ENCODE measurements around the gene BRINP2.

Gene BRINP2

DNA sequence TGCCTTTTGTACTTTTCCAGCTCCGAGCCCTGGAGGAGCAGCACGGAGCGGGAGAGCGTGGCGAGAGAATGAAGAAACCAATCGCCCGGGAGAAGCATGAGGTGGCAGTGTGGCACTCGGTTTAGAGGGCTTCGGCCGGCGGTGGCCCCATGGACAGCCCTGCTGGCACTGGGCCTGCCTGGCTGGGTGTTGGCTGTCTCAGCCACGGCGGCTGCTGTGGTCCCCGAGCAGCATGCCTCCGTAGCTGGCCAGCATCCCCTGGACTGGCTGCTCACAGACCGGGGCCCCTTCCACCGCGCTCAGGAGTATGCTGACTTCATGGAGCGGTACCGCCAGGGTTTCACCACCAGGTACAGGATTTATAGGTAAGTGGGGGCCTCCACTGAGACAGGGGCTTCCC, 59.0 kb downstream of the BRINP2 start:
- no peaks in the 10 kb centered on the region for H3K36me3 ChIP-seq (ENCODE audit: control insufficient read depth in 1 of 2, insufficient read depth in 2 of 2, low read depth in 1 of 2, low read length in 2 of 2)
- no peak overlapping the region for H4K8ac ChIP-seq (ENCODE audit: low read length)
- peak overlapping the region in 1 of 2 experiments; percentile 53 for H3K14ac ChIP-seq (ENCODE audit: low read length in 2 of 2)
- no peak for DNase-seq
- H3K9me3 ChIP-seq (ENCODE audit: control insufficient read depth, low read length): no peaks in the 10 kb centered on the region
- H2BK5ac ChIP-seq (ENCODE audit: low read depth, low read length, poor library complexity, severe bottlenecking): no peak overlapping the region
- H2AK5ac ChIP-seq (ENCODE audit: low read length, severe bottlenecking): no peak overlapping the region
- peak overlapping the region; percentile 52 for H4K91ac ChIP-seq (ENCODE audit: low read length)
- peaks cover 0 to 16% of the 10 kb centered on the region in 2 experiments for H3K27me3 ChIP-seq (ENCODE audit: control insufficient read depth in 1 of 2, insufficient read depth in 1 of 2, low read length in 2 of 2)
- no peaks in the 10 kb centered on the region for H3K79me1 ChIP-seq (replicated peaks; ENCODE audit: low read length, poor library complexity, severe bottlenecking)
- H2AFZ ChIP-seq (ENCODE audit: low read depth, low read length): no peak overlapping the region
- WGBS: 95% methylated on average over 20 of the region's 20 CpGs
- H3K23ac ChIP-seq (ENCODE audit: low read length in 2 of 2): no peak overlapping the region
- no peak overlapping the region for H3K27ac ChIP-seq (ENCODE audit: low read length, poor library complexity, severe bottlenecking)
- no peak overlapping the region for H3K4me3 ChIP-seq (ENCODE audit: insufficient read depth in 1 of 2, low read depth in 1 of 2, low read length in 2 of 2)
- H3K4me2 ChIP-seq (ENCODE audit: low read length, poor library complexity, severe bottlenecking): no peak overlapping the region
- H3K4ac ChIP-seq (ENCODE audit: low read depth in 1 of 2, low read length in 2 of 2): no peak overlapping the region
- H2BK12ac ChIP-seq (ENCODE audit: low read length in 2 of 2): peak overlapping the region in 1 of 2 experiments; percentile 24
- peaks cover 8% of the 10 kb centered on the region for H3K4me1 ChIP-seq (ENCODE audit: control insufficient read depth, insufficient read depth, low read depth, low read length)
- no peak overlapping the region for H3K9ac ChIP-seq (ENCODE audit: low read length)
- H3K18ac ChIP-seq (ENCODE audit: low read depth in 1 of 2, low read length in 2 of 2): peak overlapping the region in 1 of 2 experiments; percentile 41
- peak overlapping the region; percentile 15 for H2BK15ac ChIP-seq (ENCODE audit: low read depth, poor library complexity, severe bottlenecking)
- no peak overlapping the region for H2BK120ac ChIP-seq (ENCODE audit: low read depth, low read length)

DNA sequence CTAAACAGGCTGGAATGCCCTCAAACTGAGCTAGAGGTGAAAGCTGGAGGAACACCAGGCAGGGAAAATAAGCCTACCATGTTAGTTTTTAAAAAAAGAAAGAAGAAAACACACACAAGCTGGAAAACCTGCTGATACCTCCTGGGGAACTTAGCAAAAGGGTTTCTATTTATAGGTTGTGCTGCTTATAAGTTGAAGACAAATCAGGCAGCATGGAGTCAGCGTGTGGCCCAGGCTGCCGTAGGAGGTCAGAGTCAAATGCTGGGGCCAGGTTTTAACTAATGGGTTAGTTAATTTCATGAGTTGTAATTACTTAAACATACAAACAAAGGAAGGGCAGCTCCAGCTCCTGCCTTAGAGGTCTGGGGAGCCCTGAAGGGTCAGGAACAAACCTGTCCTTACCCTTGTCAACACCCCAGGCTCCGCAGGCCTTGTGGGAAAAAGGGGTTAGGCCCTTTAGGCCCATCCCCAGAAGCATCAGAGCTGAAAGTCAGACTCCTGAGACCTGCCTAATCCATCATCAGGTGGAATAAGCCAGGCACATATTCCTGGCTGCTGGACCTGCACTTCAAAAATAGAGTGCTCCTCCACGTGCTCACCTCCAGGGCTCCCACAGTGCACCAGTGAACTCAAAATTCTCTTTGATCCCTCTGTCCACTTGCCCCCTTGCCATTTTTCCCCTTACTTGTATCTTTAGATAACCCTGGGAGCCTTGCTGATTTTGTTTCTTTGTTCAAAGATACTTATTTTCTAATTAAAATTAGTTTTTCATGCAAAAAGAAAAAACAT, 59.7 kb downstream of the BRINP2 start:
- Histone ChIP-seq H3K27ac (ENCODE audit: low read length, poor library complexity, severe bottlenecking) (no peak overlapping the region), H3K9me3 (ENCODE audit: control insufficient read depth, low read length) (no peaks in the 10 kb centered on the region), H3K4me1 (ENCODE audit: control insufficient read depth, insufficient read depth, low read depth, low read length) (peaks cover 8% of the 10 kb centered on the region), H3K4me2 (ENCODE audit: low read length, poor library complexity, severe bottlenecking) (no peak overlapping the region), H2BK15ac (ENCODE audit: low read depth, poor library complexity, severe bottlenecking) (no peak overlapping the region), H3K36me3 (ENCODE audit: control insufficient read depth in 1 of 2, insufficient read depth in 2 of 2, low read depth in 1 of 2, low read length in 2 of 2) (no peaks in the 10 kb centered on the region), H3K79me1 (replicated peaks; ENCODE audit: low read length, poor library complexity, severe bottlenecking) (no peaks in the 10 kb centered on the region), H3K23ac (ENCODE audit: low read length in 2 of 2) (no peak overlapping the region), H3K18ac (ENCODE audit: low read depth in 1 of 2, low read length in 2 of 2) (peak overlapping the region in 1 of 2 experiments; percentile 41), H3K27me3 (ENCODE audit: control insufficient read depth in 1 of 2, insufficient read depth in 1 of 2, low read length in 2 of 2) (peaks cover 0 to 16% of the 10 kb centered on the region in 2 experiments), H2BK120ac (ENCODE audit: low read depth, low read length) (no peak overlapping the region), H2AK5ac (ENCODE audit: low read length, severe bottlenecking) (no peak overlapping the region), H3K4ac (ENCODE audit: low read depth in 1 of 2, low read length in 2 of 2) (no peak overlapping the region), H4K8ac (ENCODE audit: low read length) (no peak overlapping the region), H3K4me3 (ENCODE audit: insufficient read depth in 1 of 2, low read depth in 1 of 2, low read length in 2 of 2) (no peak overlapping the region), H3K9ac (ENCODE audit: low read length) (no peak overlapping the region), H2BK5ac (ENCODE audit: low read depth, low read length, poor library complexity, severe bottlenecking) (no peak overlapping the region), H2BK12ac (ENCODE audit: low read length in 2 of 2) (peak overlapping the region in 1 of 2 experiments; percentile 24), H3K14ac (ENCODE audit: low read length in 2 of 2) (no peak overlapping the region), H2AFZ (ENCODE audit: low read depth, low read length) (no peak overlapping the region), H4K91ac (ENCODE audit: low read length) (no peak overlapping the region)
- no peak for DNase-seq
- WGBS: 84% methylated on average over 2 of the region's 4 CpGs

DNA sequence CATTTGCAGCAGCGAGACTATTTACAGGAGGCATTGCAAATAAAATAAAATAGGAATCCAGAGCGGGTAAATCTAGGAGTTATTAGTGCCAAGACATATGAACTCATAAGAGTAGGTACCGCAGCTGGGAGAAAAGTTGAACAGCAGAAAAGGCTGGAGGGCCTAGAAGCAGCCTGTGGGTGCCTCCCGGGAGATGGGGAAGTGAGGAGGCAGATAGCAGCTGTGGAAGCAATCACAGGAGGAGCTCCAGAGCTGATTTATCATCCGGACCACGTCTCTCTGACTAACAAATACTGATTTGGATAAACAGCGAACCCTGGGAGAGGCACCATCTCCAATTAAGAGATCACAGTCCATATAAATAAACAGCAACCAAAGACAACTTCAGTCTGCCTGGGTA, 64.6 kb downstream of the BRINP2 start:
- Histone ChIP-seq H3K79me1 (replicated peaks; ENCODE audit: low read length, poor library complexity, severe bottlenecking) (no peaks in the 10 kb centered on the region), H4K8ac (ENCODE audit: low read length) (no peak overlapping the region), H2BK5ac (ENCODE audit: low read depth, low read length, poor library complexity, severe bottlenecking) (no peak overlapping the region), H3K4me3 (ENCODE audit: insufficient read depth in 1 of 2, low read depth in 1 of 2, low read length in 2 of 2) (no peak overlapping the region), H3K14ac (ENCODE audit: low read length in 2 of 2) (no peak overlapping the region), H3K9ac (ENCODE audit: low read length) (no peak overlapping the region), H3K27me3 (ENCODE audit: control insufficient read depth in 1 of 2, insufficient read depth in 1 of 2, low read length in 2 of 2) (peaks cover 0 to 13% of the 10 kb centered on the region in 2 experiments), H3K9me3 (ENCODE audit: control insufficient read depth, low read length) (no peaks in the 10 kb centered on the region), H4K91ac (ENCODE audit: low read length) (no peak overlapping the region), H3K23ac (ENCODE audit: low read length in 2 of 2) (no peak overlapping the region), H2BK120ac (ENCODE audit: low read depth, low read length) (no peak overlapping the region), H3K4me2 (ENCODE audit: low read length, poor library complexity, severe bottlenecking) (no peak overlapping the region), H3K27ac (ENCODE audit: low read length, poor library complexity, severe bottlenecking) (no peak overlapping the region), H3K4me1 (ENCODE audit: control insufficient read depth, insufficient read depth, low read depth, low read length) (no peaks in the 10 kb centered on the region), H2AK5ac (ENCODE audit: low read length, severe bottlenecking) (no peak overlapping the region), H3K36me3 (ENCODE audit: control insufficient read depth in 1 of 2, insufficient read depth in 2 of 2, low read depth in 1 of 2, low read length in 2 of 2) (no peaks in the 10 kb centered on the region), H2AFZ (ENCODE audit: low read depth, low read length) (no peak overlapping the region), H3K4ac (ENCODE audit: low read depth in 1 of 2, low read length in 2 of 2) (no peak overlapping the region), H2BK15ac (ENCODE audit: low read depth, poor library complexity, severe bottlenecking) (no peak overlapping the region), H3K18ac (ENCODE audit: low read depth in 1 of 2, low read length in 2 of 2) (no peak overlapping the region), H2BK12ac (ENCODE audit: low read length in 2 of 2) (no peak overlapping the region)
- no peak for DNase-seq
- 86% methylated on average over 7 of the region's 7 CpGs for WGBS

DNA sequence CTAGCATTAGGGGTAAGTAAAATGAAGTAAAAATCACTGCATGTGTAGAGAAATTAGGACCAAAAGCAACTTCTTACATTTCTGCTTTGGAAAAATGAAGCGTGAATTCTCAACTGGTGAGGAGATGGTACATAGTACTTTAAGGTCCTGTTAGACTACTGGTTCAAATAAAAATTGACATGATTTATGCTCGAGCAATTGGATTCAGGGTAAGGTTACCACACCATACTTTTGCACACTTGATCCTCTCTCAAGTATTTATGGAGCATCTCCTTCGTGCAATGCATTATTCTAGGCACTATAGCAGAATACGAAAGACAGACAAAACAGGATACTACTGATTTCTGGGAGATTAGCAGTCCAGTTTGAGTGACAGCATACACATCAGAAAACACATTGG, 66.2 kb downstream of the BRINP2 start:
- Histone ChIP-seq H3K9me3 (ENCODE audit: control insufficient read depth, low read length) (no peaks in the 10 kb centered on the region), H3K23ac (ENCODE audit: low read length in 2 of 2) (no peak overlapping the region), H2BK120ac (ENCODE audit: low read depth, low read length) (no peak overlapping the region), H2BK12ac (ENCODE audit: low read length in 2 of 2) (no peak overlapping the region), H2AK5ac (ENCODE audit: low read length, severe bottlenecking) (no peak overlapping the region), H2AFZ (ENCODE audit: low read depth, low read length) (no peak overlapping the region), H3K36me3 (ENCODE audit: control insufficient read depth in 1 of 2, insufficient read depth in 2 of 2, low read depth in 1 of 2, low read length in 2 of 2) (no peaks in the 10 kb centered on the region), H2BK5ac (ENCODE audit: low read depth, low read length, poor library complexity, severe bottlenecking) (no peak overlapping the region), H3K9ac (ENCODE audit: low read length) (no peak overlapping the region), H3K18ac (ENCODE audit: low read depth in 1 of 2, low read length in 2 of 2) (no peak overlapping the region), H4K91ac (ENCODE audit: low read length) (no peak overlapping the region), H2BK15ac (ENCODE audit: low read depth, poor library complexity, severe bottlenecking) (no peak overlapping the region), H3K14ac (ENCODE audit: low read length in 2 of 2) (no peak overlapping the region), H3K4ac (ENCODE audit: low read depth in 1 of 2, low read length in 2 of 2) (no peak overlapping the region), H3K27me3 (ENCODE audit: control insufficient read depth in 1 of 2, insufficient read depth in 1 of 2, low read length in 2 of 2) (peaks cover 0 to 8% of the 10 kb centered on the region in 2 experiments), H4K8ac (ENCODE audit: low read length) (no peak overlapping the region), H3K4me1 (ENCODE audit: control insufficient read depth, insufficient read depth, low read depth, low read length) (no peaks in the 10 kb centered on the region), H3K79me1 (replicated peaks; ENCODE audit: low read length, poor library complexity, severe bottlenecking) (no peaks in the 10 kb centered on the region), H3K27ac (ENCODE audit: low read length, poor library complexity, severe bottlenecking) (no peak overlapping the region), H3K4me2 (ENCODE audit: low read length, poor library complexity, severe bottlenecking) (no peak overlapping the region), H3K4me3 (ENCODE audit: insufficient read depth in 1 of 2, low read depth in 1 of 2, low read length in 2 of 2) (no peak overlapping the region)
- WGBS: 88% methylated on average over 4 of the region's 4 CpGs
- DNase-seq: no peak

Measured in mesenchymal stem cell (in vitro differentiated cells and primary cell).